HepG2 (cell line): ENCODE measurements around the gene SLC9A8. TPM values are rescaled to one million over a fixed set of nuclear protein-coding genes. Genes with fewer than 3 reads are reported as not detected.

ENCODE experiments used
- ATAC-seq: fragments of 200-7000 bp; cut with Tn5 transposase; 3 replicates; pipeline ENCODE4 v1.9.1; 2020; ENCODE audit warnings: mild to moderate bottlenecking, moderate library complexity
- BruUV-seq: library from RNA; stranded (reverse); fragments of 400-500 nt; replicated peaks from 2 replicates; lab custom pipeline; 2021; lab: Mats Ljungman, UMichigan
- CTCF ChIA-PET: fragments of 300-600 bp; formaldehyde crosslinking; extraction: SDS; loops from one replicate; lab custom pipeline; 2021; ENCODE audit warnings: low total read pairs, inconsistent platforms, low intra/inter-chr PET ratio; lab: Yijun Ruan, JAX
- POLR2A ChIA-PET: fragments of 350-600 bp; sonication (Branson Sonifier 250); formaldehyde crosslinking; loops from one replicate; lab custom pipeline; 2020; ENCODE audit warnings: antibody characterized with exemption, inconsistent platforms; lab: Yijun Ruan, JAX
- DNase-seq: peaks from one replicate; pipeline ENCODE4 v3.0.0-alpha.2; 2015; ENCODE audit warnings: low spot score
- FAIRE-seq: peaks from 3 replicates; lab custom pipeline; 2011; peaks lifted over from hg19 to GRCh38; lab: Jason Lieb, UNC
- H2AFZ ChIP-seq: one replicate; pipeline ENCODE4 v1.6.1; 2011; ENCODE audit warnings: low read length, inconsistent platforms
- H3K27ac ChIP-seq: fragments of 300-600 bp; 3 replicates; pipeline ENCODE4 v1.8.0; 2011; ENCODE audit warnings: mixed run types, mild to moderate bottlenecking, mixed read lengths, low read length, inconsistent platforms; ENCODE audit not compliant: insufficient read depth; ENCODE audit errors: extremely low read length
- H3K27me3 ChIP-seq, 2 experiments: fragments of 200-600 bp in 1 of 2; 2 replicates in 1 of 2; 3 replicates in 1 of 2; pipeline versions ENCODE4 v1.6.0 to v1.8.0; 2011; ENCODE audit warnings: low read length in 2 of 2, mild to moderate bottlenecking in 2 of 2, moderate library complexity in 2 of 2, inconsistent platforms in 1 of 2; ENCODE audit not compliant: insufficient read depth in 2 of 2, control insufficient read depth in 1 of 2
- H3K36me3 ChIP-seq, 2 experiments: fragments of 200-600 bp in 1 of 2; replicated peaks in 1 of 2; 2 replicates in 1 of 2; 3 replicates in 1 of 2; pipeline versions ENCODE4 v1.5.1 to v1.8.0; 2011; ENCODE audit warnings: low read length in 2 of 2, inconsistent platforms in 1 of 2; ENCODE audit not compliant: insufficient read depth in 2 of 2, control insufficient read depth in 1 of 2
- H3K4me1 ChIP-seq: 2 replicates; pipeline ENCODE4 v1.5.1; 2012; ENCODE audit warnings: low read length, inconsistent platforms; ENCODE audit not compliant: insufficient read depth
- H3K4me2 ChIP-seq: 2 replicates; pipeline ENCODE4 v1.6.0; 2011; ENCODE audit warnings: low read depth, low read length, inconsistent platforms
- H3K4me3 ChIP-seq, 3 experiments: fragments of 200-600 bp in 1 of 3; sonication (generic), shearing (Covaris generic) in 1 of 3; replicated peaks in 1 of 3; 2 replicates each; pipeline ENCODE4 v1.5.1; 2011 to 2016; ENCODE audit warnings: low read length in 3 of 3, inconsistent platforms in 2 of 3, low read depth in 2 of 3, mild to moderate bottlenecking in 2 of 3, control low read depth in 1 of 3, mixed read lengths in 1 of 3; ENCODE audit not compliant: insufficient read depth in 1 of 3
- H3K79me2 ChIP-seq: one replicate; pipeline ENCODE4 v1.6.1; 2011; ENCODE audit warnings: low read length, inconsistent platforms; ENCODE audit not compliant: insufficient read depth
- H3K9ac ChIP-seq: 2 replicates; pipeline ENCODE4 v1.6.0; 2011; ENCODE audit warnings: mild to moderate bottlenecking, low read depth, low read length, inconsistent platforms; ENCODE audit not compliant: insufficient read depth
- H3K9me3 ChIP-seq: 2 replicates; pipeline ENCODE4 v1.5.1; 2012; ENCODE audit warnings: mild to moderate bottlenecking, low read length
- H4K20me1 ChIP-seq: 2 replicates; pipeline ENCODE4 v1.6.0; 2011; ENCODE audit warnings: inconsistent platforms, mild to moderate bottlenecking, low read length, moderate library complexity; ENCODE audit not compliant: insufficient read depth
- CBX2 ChIP-seq, 2 experiments: fragments of 200-600 bp in 1 of 2; sonication (generic); formaldehyde crosslinking in 1 of 2; IDR thresholded peaks; 2 replicates each; pipeline versions ENCODE4 v1.7.0 to v1.8.1; 2018 to 2022; ENCODE audit warnings: low read depth in 2 of 2, low read length in 1 of 2, mild to moderate bottlenecking in 1 of 2, missing genetic modification reagents in 1 of 2
- HCFC1 ChIP-seq: fragments of 150-350 bp; IDR thresholded peaks from 2 replicates; pipeline ENCODE4 v1.6.1; 2014; ENCODE audit warnings: low read depth, low read length
- MEIS2 ChIP-seq: sonication (generic); formaldehyde crosslinking; IDR thresholded peaks from 2 replicates; pipeline ENCODE4 v1.9.0; 2021; ENCODE audit warnings: mild to moderate bottlenecking, missing genetic modification reagents
- NR0B2 ChIP-seq: sonication (generic); formaldehyde crosslinking; IDR thresholded peaks from 2 replicates; pipeline ENCODE4 v1.4.0; 2020; ENCODE audit warnings: mild to moderate bottlenecking, missing genetic modification reagents
- SATB2 ChIP-seq: sonication (generic); formaldehyde crosslinking; IDR thresholded peaks from 2 replicates; pipeline ENCODE4 v1.5.0; 2020; ENCODE audit warnings: missing genetic modification reagents
- SMC3 ChIP-seq: IDR thresholded peaks from 2 replicates; pipeline ENCODE4 v1.6.1; 2011; ENCODE audit warnings: low read length, improper control_type of control experiment
- ZMYM3 ChIP-seq: sonication (generic); formaldehyde crosslinking; IDR thresholded peaks from 2 replicates; pipeline ENCODE4 v1.5.1; 2020; ENCODE audit warnings: mild to moderate bottlenecking, missing genetic modification reagents
- ZNF138 ChIP-seq: sonication (generic); formaldehyde crosslinking; IDR thresholded peaks from 2 replicates; pipeline ENCODE4 v1.5.0; 2020; ENCODE audit warnings: mild to moderate bottlenecking, low read depth, missing genetic modification reagents
- ZNF574 ChIP-seq: sonication (generic); formaldehyde crosslinking; IDR thresholded peaks from 2 replicates; pipeline ENCODE4 v1.4.0; 2020; ENCODE audit warnings: missing genetic modification reagents
- WGBS: methylation state at CpG from one replicate; pipeline ENCODE4 v1.1.6; 2017; ENCODE audit warnings: low lambda C conversion rate; 5-methylcytosine and 5-hydroxymethylcytosine counted together
- in situ Hi-C: cut with HindIII; loops from 2 replicates; pipeline ENCODE4 v1.10.0; 2017; ENCODE audit warnings: low pct_unique_long_range_greater_than_20kb; ENCODE audit not compliant: extremely low pct_ligation_motif_present
- intact Hi-C: fragments of 100-400 bp; cut with micrococcal nuclease; formaldehyde crosslinking; loops from one replicate; pipeline ENCODE4 v1.10.0; 2022; ENCODE audit not compliant: unreplicated experiment
- polyA plus RNA-seq, 8 experiments: library from polyadenylated mRNA; depleted of rRNA in 3 of 8; stranded (reverse) in 7 of 8; unstranded in 1 of 8; fragments of >200 nt; fragmentation: Illumina TruSeq in 4 of 8; extraction: Trizol in 4 of 8; gene quantifications; 2 replicates each; pipeline versions ENCODE4 v1.2.1 to v1.2.3, GENCODE V29; 2011 to 2016; ENCODE audit warnings: low read depth in 4 of 8, missing spikeins in 1 of 8, mixed read lengths in 1 of 8; ENCODE audit not compliant: insufficient read depth in 1 of 8
- total RNA-seq, 5 experiments: library from RNA; depleted of rRNA; stranded (reverse); fragments of >200 nt; fragmentation: Illumina TruSeq; extraction: Trizol; gene quantifications; 2 replicates each; pipeline ENCODE4 v1.2.3, GENCODE V29; 2016; ENCODE audit warnings: low read depth in 1 of 5

SLC9A8 gene
- total and polyA plus RNA-seq, 2 of the 13 experiments (the other 11 are each of a cell fraction or from before 2014, with no cell fraction given): 4.1 to 7.4 TPM

- no peak for TF ChIP-seq HCFC1
- TF ChIP-seq MEIS2 (CRISPR knock-in tag): no peak
Observed at GRCh38 chr20:49786196-49786595, 26.4 kb upstream of the SLC9A8 start (continued).

- POLR2A ChIA-PET: interaction anchor here (3.2 kb wide), 1 partner anchor 26 kb away, joined by 11 read pairs; the partner anchor contains the start of gene SLC9A8
- Histone ChIP-seq H4K20me1 (no peaks in the 10 kb centered on the region), H3K4me3 (no peak overlapping the region), H3K36me3 (no peaks in the 10 kb centered on the region), H2AFZ (no peak overlapping the region), H3K79me2 (no peaks in the 10 kb centered on the region), H3K4me2 (no peak overlapping the region), H3K27ac (no peak overlapping the region), H3K4me1 (peaks cover 51% of the 10 kb centered on the region), H3K27me3 (no peaks in the 10 kb centered on the region; a peak in 1 of 5 replicates), H3K9ac (no peak overlapping the region), H3K9me3 (no peaks in the 10 kb centered on the region)
- TF ChIP-seq ZMYM3 (CRISPR knock-in tag) (peak; percentile 62; the same call in 1 of the 2 replicates), SMC3 (0 out of 2 replicates have a peak, but pooled peaks have one; percentile 10), SATB2 (CRISPR knock-in tag) (no peak), NR0B2 (CRISPR knock-in tag) (no peak), ZNF138 (CRISPR knock-in tag) (no peak), CBX2 (IDR thresholded peaks at IDR 0.05; ENCODE audit: low read depth, low read length) (no peak), CBX2 (CRISPR knock-in tag; IDR thresholded peaks at IDR 0.05; ENCODE audit: low read depth) (no peak), ZNF574 (CRISPR knock-in tag) (no peak)
- DNase-seq: no peak
- no peak for FAIRE-seq
- intact Hi-C loops: no loop called here
- ATAC-seq: no peak
- WGBS: 57% methylated on average over 7 of the region's 7 CpGs
- CTCF ChIA-PET: interaction anchor here (1.0 kb wide), 2 partner anchors 175 to 176 kb away, joined by 3 read pairs; no protein-coding TSS in a partner anchor
- in situ Hi-C loops: no loop called here
- no TSS peak for BruUV-seq
Observed at GRCh38 chr20:49786668-49787370, 25.8 kb upstream of the SLC9A8 start.
